HFF-Myc (cell line): ENCODE results near the gene EIF4A2.

Experiments
- DNase-seq: peaks from one replicate; pipeline ENCODE4 v3.0.0-alpha.2; 2011; ENCODE audit warnings: low read depth; ENCODE audit errors: extremely low read depth
- H3K4me3 ChIP-seq: replicated peaks from 2 replicates; pipeline ENCODE4 v1.5.1; 2011; ENCODE audit warnings: low read depth, mild to moderate bottlenecking, control low read depth, low read length
- TF ChIP-seq, protein P1 (sequence below): IDR thresholded peaks from 2 replicates; pipeline ENCODE4 v1.5.1; 2012; ENCODE audit warnings: mild to moderate bottlenecking, low read depth, low read length, control low read depth; ENCODE audit errors: missing control alignments

EIF4A2 gene

DNA sequence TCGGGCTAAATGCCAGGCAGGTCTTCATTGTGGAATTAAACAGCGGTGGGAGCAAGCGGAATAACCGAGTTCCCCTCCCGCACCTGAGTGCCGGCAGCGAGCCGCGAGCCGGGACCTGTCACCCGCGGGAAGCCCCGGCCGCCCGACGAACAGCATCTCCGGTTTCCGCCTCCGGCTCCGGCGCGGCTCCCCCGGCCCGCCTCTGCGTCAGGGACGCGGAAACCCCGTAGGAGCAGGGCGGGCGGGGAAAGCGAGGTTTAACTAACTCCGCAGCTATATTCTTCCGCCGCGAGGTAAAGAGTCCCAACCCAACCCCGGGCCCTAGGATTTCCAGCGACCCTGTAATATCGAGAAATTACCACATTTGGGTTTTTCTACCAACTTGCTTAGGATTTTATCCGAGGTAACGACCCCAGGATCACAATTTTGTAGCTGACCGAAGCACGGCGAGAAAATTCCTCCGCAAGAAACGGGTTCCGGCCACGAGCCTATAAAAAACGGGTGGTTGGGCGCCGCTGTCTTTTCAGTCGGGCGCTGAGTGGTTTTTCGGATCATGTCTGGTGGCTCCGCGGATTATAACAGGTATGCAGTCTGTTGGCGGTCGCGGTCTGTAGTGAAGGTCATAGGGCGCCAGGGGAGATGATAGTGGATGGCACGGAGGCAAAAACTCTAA is at the start of gene EIF4A2:
Gene EIF4A2, plus strand, starts transcription at position 520 of the 673 bp plus-strand sequence. Its CDS starts 34 bp downstream, at position 554.
- DNase-seq, result peak; percentile 71
- TF ChIP-seq, protein P1, sequence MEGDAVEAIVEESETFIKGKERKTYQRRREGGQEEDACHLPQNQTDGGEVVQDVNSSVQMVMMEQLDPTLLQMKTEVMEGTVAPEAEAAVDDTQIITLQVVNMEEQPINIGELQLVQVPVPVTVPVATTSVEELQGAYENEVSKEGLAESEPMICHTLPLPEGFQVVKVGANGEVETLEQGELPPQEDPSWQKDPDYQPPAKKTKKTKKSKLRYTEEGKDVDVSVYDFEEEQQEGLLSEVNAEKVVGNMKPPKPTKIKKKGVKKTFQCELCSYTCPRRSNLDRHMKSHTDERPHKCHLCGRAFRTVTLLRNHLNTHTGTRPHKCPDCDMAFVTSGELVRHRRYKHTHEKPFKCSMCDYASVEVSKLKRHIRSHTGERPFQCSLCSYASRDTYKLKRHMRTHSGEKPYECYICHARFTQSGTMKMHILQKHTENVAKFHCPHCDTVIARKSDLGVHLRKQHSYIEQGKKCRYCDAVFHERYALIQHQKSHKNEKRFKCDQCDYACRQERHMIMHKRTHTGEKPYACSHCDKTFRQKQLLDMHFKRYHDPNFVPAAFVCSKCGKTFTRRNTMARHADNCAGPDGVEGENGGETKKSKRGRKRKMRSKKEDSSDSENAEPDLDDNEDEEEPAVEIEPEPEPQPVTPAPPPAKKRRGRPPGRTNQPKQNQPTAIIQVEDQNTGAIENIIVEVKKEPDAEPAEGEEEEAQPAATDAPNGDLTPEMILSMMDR, result no peak
- H3K4me3 ChIP-seq, result peak within 1 kb of the TSS; percentile 91

- no peak overlapping the region for H3K4me3 ChIP-seq
- TF ChIP-seq, protein P1, result no peak
- DNase-seq, result no peak
Observed at GRCh38 chr3:186742618-186743380, 40.6 kb upstream of the EIF4A2 start.

DNA sequence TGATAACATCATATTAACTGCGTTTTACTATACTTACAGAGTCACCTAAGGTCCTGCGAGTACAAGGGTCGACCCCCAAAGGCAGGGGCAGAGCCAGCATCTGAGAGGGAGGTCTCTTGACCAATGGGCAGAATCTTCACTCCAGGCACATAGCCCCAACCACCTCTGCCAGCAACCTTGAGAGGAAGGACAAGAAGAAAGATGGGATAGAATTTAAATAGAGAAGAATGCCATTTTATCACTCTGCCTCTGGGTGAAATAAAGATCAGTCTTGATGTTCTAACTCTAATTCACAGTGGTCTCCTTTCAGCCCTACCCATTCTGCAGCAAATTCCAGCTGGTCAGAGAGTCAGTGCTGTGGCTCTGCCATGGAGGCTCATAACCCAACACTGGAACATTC is 39.7 kb upstream of the EIF4A2 start:
- H3K4me3 ChIP-seq, result no peak overlapping the region
- DNase-seq, result no peak
- TF ChIP-seq, protein P1, result no peak

DNA sequence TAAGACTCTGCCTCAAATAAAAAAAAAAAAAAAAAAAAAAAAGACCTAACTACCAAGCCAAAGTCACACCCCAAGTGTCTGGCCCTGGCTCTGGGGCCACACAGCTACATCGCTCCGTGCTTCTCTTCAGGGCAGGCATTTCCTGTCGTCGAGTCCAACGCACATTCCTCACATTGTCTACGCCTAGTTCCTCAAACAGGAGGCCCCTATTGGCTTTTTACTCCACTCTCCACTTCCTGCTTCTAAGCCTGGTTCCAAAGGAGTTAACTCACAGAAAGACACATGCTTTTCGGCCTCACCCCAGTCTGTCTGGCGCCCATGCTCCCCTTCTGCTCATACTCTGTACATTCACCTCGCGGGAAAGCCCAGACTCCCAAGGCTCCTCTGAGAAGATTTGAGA is 37.4 kb upstream of the EIF4A2 start:
- peak; percentile 62 for DNase-seq
- TF ChIP-seq, protein P1, result no peak
- H3K4me3 ChIP-seq, result no peak overlapping the region

- no peak for DNase-seq
- H3K4me3 ChIP-seq, result no peak overlapping the region
- TF ChIP-seq, protein P1, result no peak
Observed at GRCh38 chr3:186750316-186750715, 33.1 kb upstream of the EIF4A2 start.

DNA sequence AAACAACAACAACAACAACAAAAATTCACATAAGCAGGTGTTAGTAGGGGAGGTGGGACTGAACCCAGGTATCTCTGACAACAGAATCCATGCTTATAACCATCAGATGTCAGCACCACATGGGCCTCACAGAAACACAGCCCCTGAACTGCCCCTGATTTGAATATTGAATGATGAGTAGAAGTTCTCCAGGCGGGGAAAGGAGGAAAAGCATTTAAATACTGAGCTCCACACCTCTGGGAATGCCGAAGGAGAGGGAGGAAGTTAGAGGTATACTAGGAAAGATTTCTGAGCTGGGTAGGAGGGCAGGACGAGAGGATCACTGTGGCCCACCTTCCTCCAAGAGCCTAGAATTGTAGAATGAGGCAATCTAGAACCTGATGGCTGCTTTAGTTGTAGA is 31.9 kb upstream of the EIF4A2 start:
- TF ChIP-seq, protein P1, result no peak
- no peak for DNase-seq
- H3K4me3 ChIP-seq, result no peak overlapping the region
